Superior temporal gyrus (tissue), 1 donor: ENCODE results near the gene HAVCR1.
"Not testable (repeated sequence)": the region's sequence is repeated elsewhere in the genome, so short reads cannot be mapped to it uniquely, and the experiment has no call there.

Experiments
- DNase-seq: peaks from one replicate; pipeline ENCODE4 v3.0.0-alpha.2; 2016; ENCODE audit errors: extremely low spot score

The HAVCR1 gene

GRCh38 chr5:157059093-157059539 is at the start of gene HAVCR1:
HAVCR1 (minus strand) TSS chr5:157059116; CDS start chr5:157057943, 1,173 bp downstream.
- DNase-seq = no peak

- no peak for DNase-seq
These were observed 48.6 kb upstream of the HAVCR1 start for GRCh38 chr5:157107508-157107907.

- DNase-seq = no peak
These were observed 47.9 kb upstream of the HAVCR1 start for GRCh38 chr5:157106630-157107461.

- no peak for DNase-seq
These were observed 41.3 kb upstream of the HAVCR1 start for GRCh38 chr5:157100140-157100679.

GRCh38 chr5:157088342-157088990 is 29.6 kb upstream of the HAVCR1 start:
- no peak for DNase-seq

- DNase-seq = no peak
These were observed 27.9 kb upstream of the HAVCR1 start for GRCh38 chr5:157086751-157087359.

- DNase-seq = no peak
These were observed 27.0 kb upstream of the HAVCR1 start for GRCh38 chr5:157085930-157086329.

- no peak for DNase-seq
These were observed 21.4 kb upstream of the HAVCR1 start for GRCh38 chr5:157080286-157080685.

- peak; percentile 48 for DNase-seq
These were observed 17.6 kb upstream of the HAVCR1 start for GRCh38 chr5:157076558-157076957.

- DNase-seq = no peak
These were observed 13.6 kb upstream of the HAVCR1 start for GRCh38 chr5:157072508-157072907.

GRCh38 chr5:157069949-157070348 is 11.0 kb upstream of the HAVCR1 start:
- no peak for DNase-seq

- DNase-seq = no peak
These were observed 9.9 kb upstream of the HAVCR1 start for GRCh38 chr5:157068785-157069184.

- DNase-seq = no peak
These were observed 9.4 kb upstream of the HAVCR1 start for GRCh38 chr5:157068339-157068738.

- no peak for DNase-seq
These were observed 8.1 kb upstream of the HAVCR1 start for GRCh38 chr5:157067005-157067404.

- DNase-seq = no peak
These were observed 7.2 kb upstream of the HAVCR1 start for GRCh38 chr5:157066080-157066479.

- no peak for DNase-seq
These were observed 5.0 kb upstream of the HAVCR1 start for GRCh38 chr5:157063776-157064430.

- DNase-seq = no peak
These were observed 975 bp upstream of the HAVCR1 start for GRCh38 chr5:157059891-157060290.

GRCh38 chr5:157057459-157058370 is 1.2 kb downstream of the HAVCR1 start:
- DNase-seq = no peak

GRCh38 chr5:157056848-157057247 is 2.1 kb downstream of the HAVCR1 start:
- DNase-seq = not testable (repeated sequence)

GRCh38 chr5:157051604-157052245 is 7.2 kb downstream of the HAVCR1 start:
- DNase-seq = no peak
